Prostate gland (tissue), 2 donors: ENCODE measurements around the gene CTNNBL1. TPM values are rescaled to one million over a fixed set of nuclear protein-coding genes. Genes with fewer than 3 reads are reported as not detected.

Source experiments
- DNase-seq: peaks from one replicate; pipeline ENCODE4 v3.0.0-alpha.2; 2019; ENCODE audit warnings: low spot score
- H3K27ac ChIP-seq, 2 donors: fragments of 200-600 bp; sonication (generic); 2 replicates each; pipeline ENCODE4 v1.5.1; 2017 to 2019
- H3K27me3 ChIP-seq: fragments of 200-600 bp; sonication (generic); replicated peaks from 2 replicates; pipeline ENCODE4 v1.5.1; 2019; ENCODE audit not compliant: insufficient read depth
- H3K36me3 ChIP-seq, 2 donors: fragments of 200-600 bp; sonication (generic); 1 replicate in 1 of 2; 2 replicates in 1 of 2; pipeline versions ENCODE4 v1.5.1 to v1.8.1; 2017 to 2019
- H3K4me1 ChIP-seq: fragments of 200-600 bp; sonication (generic); replicated peaks from 2 replicates; pipeline ENCODE4 v1.5.1; 2019
- H3K4me3 ChIP-seq, 2 donors: fragments of 200-600 bp; sonication (generic); 2 replicates each; pipeline ENCODE4 v1.5.1; 2017 to 2019
- H3K9me3 ChIP-seq: fragments of 200-600 bp; sonication (generic); 2 replicates; pipeline ENCODE4 v1.5.1; 2017
- CTCF ChIP-seq, 4 experiments: fragments of 200-600 bp in 2 of 4; fragments of 450-650 bp in 2 of 4; sonication (generic) in 2 of 4; IDR thresholded peaks; 1 replicate in 3 of 4; 2 replicates in 1 of 4; pipeline ENCODE4 v1.5.1; 2016 to 2019; ENCODE audit warnings: antibody characterized with exemption in 4 of 4, mild to moderate bottlenecking in 2 of 4, moderate library complexity in 2 of 4
- POLR2A ChIP-seq: fragments of 450-650 bp; IDR thresholded peaks from one replicate; pipeline ENCODE4 v1.6.1; 2016; ENCODE audit warnings: antibody characterized with exemption, mild to moderate bottlenecking
- POLR2AphosphoS5 ChIP-seq: sonication (generic); formaldehyde crosslinking; IDR thresholded peaks from one replicate; pipeline ENCODE4 v1.6.1; 2017; ENCODE audit warnings: antibody characterized with exemption
- WGBS: methylation state at CpG from one replicate; pipeline ENCODE4 v1.1.5; 2018; 5-methylcytosine and 5-hydroxymethylcytosine counted together
- intact Hi-C: fragments of 100-400 bp; cut with DNase I; formaldehyde crosslinking; loops from one replicate; pipeline ENCODE4 v1.14.2; 2022
- total RNA-seq, 2 donors: library from RNA; depleted of rRNA; stranded (reverse); fragments of >200 nt; gene quantifications; one replicate each; pipeline ENCODE4 v1.1.0, GENCODE V29; 2016

The CTNNBL1 gene
- total RNA-seq, 2 donors from 2014 or later: 29.9 to 61.0 TPM

- H3K27me3 ChIP-seq: no peaks in the 10 kb centered on the region
- 68% methylated on average over 9 of the region's 9 CpGs for WGBS
These were observed 44.0 kb upstream of the CTNNBL1 start for GRCh38 chr20:37649676-37650370.

GRCh38 chr20:37650661-37651060, 43.2 kb upstream of the CTNNBL1 start:
- 69% methylated on average over 3 of the region's 3 CpGs for WGBS
- Histone ChIP-seq H3K4me3 (no peak overlapping the region), H3K27me3 (no peaks in the 10 kb centered on the region), H3K36me3 (no peaks in the 10 kb centered on the region), H3K4me1 (no peaks in the 10 kb centered on the region), H3K9me3 (no peaks in the 10 kb centered on the region), H3K27ac (no peak overlapping the region)
- intact Hi-C loops: loop anchor here (10.0 kb wide), 1 partner anchor 344 kb away; no protein-coding TSS in a partner anchor
- DNase-seq: no peak
- TF ChIP-seq POLR2AphosphoS5 (no peak), CTCF (IDR thresholded peaks at IDR 0.05) (no peak), POLR2A (no peak)

More at GRCh38 chr20:37649676-37650370, 44.0 kb upstream of the CTNNBL1 start:
- Histone ChIP-seq H3K4me1 (no peaks in the 10 kb centered on the region), H3K4me3 (no peak overlapping the region), H3K36me3 (no peaks in the 10 kb centered on the region), H3K9me3 (no peaks in the 10 kb centered on the region), H3K27ac (no peak overlapping the region)
- intact Hi-C loops: loop anchor here (10.0 kb wide), 1 partner anchor 345 kb away; no protein-coding TSS in a partner anchor
- DNase-seq: no peak
- TF ChIP-seq CTCF (IDR thresholded peaks at IDR 0.05) (no peak), POLR2AphosphoS5 (no peak), POLR2A (no peak)

DNA sequence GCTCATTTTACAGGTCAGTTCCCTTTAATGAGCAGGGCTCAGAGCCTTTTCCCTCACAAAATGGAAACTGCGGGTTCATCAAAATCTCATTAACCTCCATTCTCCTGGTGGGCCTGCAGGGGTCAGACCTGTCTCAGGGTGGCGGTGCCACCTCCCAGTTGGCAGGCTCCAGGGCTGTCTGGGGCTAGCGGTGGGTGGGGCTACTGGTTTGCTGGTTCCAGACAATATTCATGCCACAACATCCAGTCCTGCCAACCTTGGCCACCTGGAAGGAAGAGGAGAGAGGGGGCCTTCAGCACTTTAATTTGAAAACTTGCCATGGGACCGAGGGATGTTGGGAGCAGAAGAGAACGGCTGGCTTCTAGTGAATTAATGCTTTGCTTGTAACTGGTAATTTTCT, 41.9 kb upstream of the CTNNBL1 start:
- Histone ChIP-seq H3K9me3 (no peaks in the 10 kb centered on the region), H3K36me3 (no peaks in the 10 kb centered on the region), H3K27ac (no peak overlapping the region), H3K27me3 (no peaks in the 10 kb centered on the region), H3K4me3 (no peak overlapping the region), H3K4me1 (no peaks in the 10 kb centered on the region)
- TF ChIP-seq CTCF (IDR thresholded peaks at IDR 0.05) (peak in 3 of 4 experiments; percentile 30 to 61 (median 44)), POLR2AphosphoS5 (peak; percentile 6), POLR2A (no peak)
- DNase-seq: peak; percentile 21
- WGBS: 23% methylated on average over 5 of the region's 5 CpGs
- intact Hi-C loops: loop anchor here (10.0 kb wide), 1 partner anchor 343 kb away; no protein-coding TSS in a partner anchor

DNA sequence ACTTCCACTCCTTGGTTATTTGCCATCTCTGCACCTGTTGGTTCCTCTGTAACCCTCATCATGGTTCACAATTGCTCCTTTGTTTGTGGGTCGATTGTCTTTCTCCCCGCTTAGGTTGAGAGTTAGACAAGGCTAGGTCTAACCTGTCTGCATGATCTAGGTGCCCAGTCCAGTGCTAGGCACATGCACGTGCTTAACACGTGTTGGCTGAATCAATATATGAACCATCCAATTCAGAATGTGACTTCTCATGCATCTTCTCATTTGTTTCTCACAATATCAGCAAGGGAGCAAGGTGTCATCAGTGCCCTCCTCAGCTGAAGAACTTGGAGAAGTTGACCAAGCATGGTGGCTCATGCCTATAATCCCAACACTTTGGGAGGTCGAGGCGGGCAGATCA, 36.9 kb upstream of the CTNNBL1 start:
- no peaks in the 10 kb centered on the region for H3K4me1 ChIP-seq
- intact Hi-C loops: loop anchor here (10.0 kb wide), 1 partner anchor 338 kb away; no protein-coding TSS in a partner anchor
- no peak for TF ChIP-seq POLR2AphosphoS5
- no peak for TF ChIP-seq CTCF (IDR thresholded peaks at IDR 0.05)
- no peak for TF ChIP-seq POLR2A
- H3K27ac ChIP-seq: no peak overlapping the region
- 82% methylated on average over 6 of the region's 6 CpGs for WGBS
- H3K27me3 ChIP-seq: no peaks in the 10 kb centered on the region
- DNase-seq: no peak
- H3K4me3 ChIP-seq: no peak overlapping the region
- no peaks in the 10 kb centered on the region for H3K36me3 ChIP-seq
- H3K9me3 ChIP-seq: no peaks in the 10 kb centered on the region
